ENCODE measurements around the gene SLC12A8. TPM values are rescaled to one million over a fixed set of nuclear protein-coding genes. Genes with fewer than 3 reads are reported as not detected.

The SLC12A8 gene
- total RNA-seq, 2 experiments from 2014 or later, result 0.36 to 0.38 TPM

DNA sequence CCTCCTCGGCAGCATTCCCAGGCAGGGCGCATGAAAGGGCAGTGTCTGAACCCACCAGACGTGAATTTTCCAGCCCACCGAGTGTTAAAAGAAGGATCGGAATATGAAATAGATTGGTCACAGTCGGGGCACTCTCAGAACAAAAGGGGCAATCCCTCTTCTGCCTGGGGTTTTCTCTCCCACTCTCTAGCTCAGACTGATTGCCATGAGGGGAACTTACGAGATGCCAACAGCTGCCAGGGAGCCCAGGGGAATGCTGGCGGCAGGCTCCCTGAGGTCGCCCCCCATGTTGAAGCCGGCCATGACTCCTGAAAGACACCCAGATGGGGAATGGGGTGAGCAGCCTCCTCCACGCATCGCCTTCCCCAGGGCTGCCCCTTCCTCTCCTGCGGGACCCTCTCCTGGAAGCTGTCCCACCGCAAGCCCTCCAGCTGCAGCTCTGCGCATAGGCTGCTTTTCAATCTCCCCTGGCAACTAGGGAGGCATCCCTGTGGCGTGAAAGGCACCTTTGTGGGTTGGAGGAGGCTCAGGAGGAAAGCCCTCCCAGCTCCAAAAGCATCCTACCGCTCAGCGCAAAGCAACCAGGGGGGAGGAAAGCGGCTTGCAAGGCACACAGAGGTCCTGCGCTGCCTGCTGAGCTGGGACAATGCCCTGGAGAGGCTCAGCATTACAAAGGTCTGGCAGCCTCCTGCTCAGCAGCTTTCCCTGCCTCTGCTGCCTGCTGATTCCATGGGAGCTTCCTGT is 92.0 kb downstream of the SLC12A8 start:
- Histone ChIP-seq H3K4me1 (ENCODE audit: insufficient read depth, low read length) (peaks cover 30% of the 10 kb centered on the region), H3K27ac (ENCODE audit: low read depth in 1 of 2, low read length in 2 of 2) (no peak overlapping the region), H3K36me3 (ENCODE audit: insufficient read depth, low read length) (no peaks in the 10 kb centered on the region), H3K9me3 (ENCODE audit: control insufficient read depth in 1 of 2, insufficient read depth in 1 of 2, low read length in 2 of 2) (no peaks in the 10 kb centered on the region), H3K27me3 (ENCODE audit: control insufficient read depth in 1 of 2, insufficient read depth in 2 of 2, low read length in 2 of 2) (no peaks in the 10 kb centered on the region), H3K4me3 (ENCODE audit: low read length) (no peak overlapping the region)
- H3K27ac Mint-ChIP-seq, result peak overlapping the region; percentile 25
- ATAC-seq (ENCODE audit: poor library complexity) (no peak), DNase-seq (no peak)
- H3K4me3 Mint-ChIP-seq, result no peak overlapping the region
- POLR2A ChIA-PET, result interaction anchor here (1.4 kb wide), 1 partner anchor 69 kb away, joined by 3 read pairs; no protein-coding TSS in a partner anchor
- H3K27me3 Mint-ChIP-seq, result no peaks in the 10 kb centered on the region
- CTCF ChIA-PET, result interaction anchor here (0.5 kb wide), 1 partner anchor 309 kb away, joined by 3 read pairs; no protein-coding TSS in a partner anchor
- H3K36me3 Mint-ChIP-seq (ENCODE audit: low read depth), result no peaks in the 10 kb centered on the region
- peaks cover 30% of the 10 kb centered on the region for H3K4me1 Mint-ChIP-seq (ENCODE audit: low read depth)
- TF ChIP-seq, protein P1, sequence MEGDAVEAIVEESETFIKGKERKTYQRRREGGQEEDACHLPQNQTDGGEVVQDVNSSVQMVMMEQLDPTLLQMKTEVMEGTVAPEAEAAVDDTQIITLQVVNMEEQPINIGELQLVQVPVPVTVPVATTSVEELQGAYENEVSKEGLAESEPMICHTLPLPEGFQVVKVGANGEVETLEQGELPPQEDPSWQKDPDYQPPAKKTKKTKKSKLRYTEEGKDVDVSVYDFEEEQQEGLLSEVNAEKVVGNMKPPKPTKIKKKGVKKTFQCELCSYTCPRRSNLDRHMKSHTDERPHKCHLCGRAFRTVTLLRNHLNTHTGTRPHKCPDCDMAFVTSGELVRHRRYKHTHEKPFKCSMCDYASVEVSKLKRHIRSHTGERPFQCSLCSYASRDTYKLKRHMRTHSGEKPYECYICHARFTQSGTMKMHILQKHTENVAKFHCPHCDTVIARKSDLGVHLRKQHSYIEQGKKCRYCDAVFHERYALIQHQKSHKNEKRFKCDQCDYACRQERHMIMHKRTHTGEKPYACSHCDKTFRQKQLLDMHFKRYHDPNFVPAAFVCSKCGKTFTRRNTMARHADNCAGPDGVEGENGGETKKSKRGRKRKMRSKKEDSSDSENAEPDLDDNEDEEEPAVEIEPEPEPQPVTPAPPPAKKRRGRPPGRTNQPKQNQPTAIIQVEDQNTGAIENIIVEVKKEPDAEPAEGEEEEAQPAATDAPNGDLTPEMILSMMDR (IDR thresholded peaks at IDR 0.05), result no peak
- intact Hi-C loops (cut with DNase I, micrococcal nuclease), result loop anchor here in 1 of 2 experiments (5.0 kb wide), 1 partner anchor 68 kb away; no protein-coding TSS in a partner anchor
- no peaks in the 10 kb centered on the region for H3K9me3 Mint-ChIP-seq

DNA sequence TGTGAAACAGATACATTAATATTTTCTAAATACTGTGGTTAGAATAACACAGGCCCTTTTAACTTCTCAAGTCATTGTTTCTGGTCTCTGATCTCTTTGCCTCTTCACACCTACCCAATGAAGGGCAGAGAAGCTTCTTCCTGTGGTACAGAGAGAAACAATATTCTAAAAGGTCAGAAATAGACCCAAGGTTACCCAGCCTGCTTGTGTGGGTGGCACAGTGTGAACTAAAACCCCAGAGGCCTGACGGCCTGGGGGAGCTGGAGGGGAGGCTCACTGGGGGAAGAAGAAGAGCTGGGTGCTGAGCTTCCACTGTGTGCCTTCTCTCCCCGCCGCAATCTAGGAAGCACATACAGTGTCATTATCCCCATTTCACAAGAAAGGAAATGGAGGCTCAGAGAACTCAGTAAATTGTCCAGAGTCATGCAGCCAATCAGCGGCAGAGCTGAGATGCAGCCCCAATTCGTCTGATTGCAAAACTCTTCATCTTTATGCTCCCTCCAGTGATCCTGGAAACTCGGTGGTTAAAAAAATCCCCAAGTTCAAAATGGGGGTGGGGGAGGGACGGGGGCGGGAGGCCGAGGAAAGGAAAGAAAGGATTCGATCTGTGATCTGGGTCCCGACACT is 92.7 kb downstream of the SLC12A8 start:
- TF ChIP-seq, protein P1 (IDR thresholded peaks at IDR 0.05), result no peak
- Histone ChIP-seq H3K4me3 (ENCODE audit: low read length) (no peak overlapping the region), H3K27ac (ENCODE audit: low read depth in 1 of 2, low read length in 2 of 2) (peak overlapping the region in 1 of 2 donors; percentile 25), H3K4me1 (ENCODE audit: insufficient read depth, low read length) (peaks cover 30% of the 10 kb centered on the region), H3K27me3 (ENCODE audit: control insufficient read depth in 1 of 2, insufficient read depth in 2 of 2, low read length in 2 of 2) (no peaks in the 10 kb centered on the region), H3K36me3 (ENCODE audit: insufficient read depth, low read length) (no peaks in the 10 kb centered on the region), H3K9me3 (ENCODE audit: control insufficient read depth in 1 of 2, insufficient read depth in 1 of 2, low read length in 2 of 2) (no peaks in the 10 kb centered on the region)
- DNase-seq, result peak in 1 of 14 experiments; percentile 54
- H3K4me3 Mint-ChIP-seq, result no peak overlapping the region
- CTCF ChIA-PET, result interaction anchor here (0.5 kb wide), 1 partner anchor 309 kb away, joined by 3 read pairs; no protein-coding TSS in a partner anchor
- intact Hi-C loops (cut with DNase I, micrococcal nuclease), result loop anchor here in 1 of 2 experiments (5.0 kb wide), 1 partner anchor 68 kb away; no protein-coding TSS in a partner anchor
- ATAC-seq (ENCODE audit: poor library complexity), result no peak
- H3K27me3 Mint-ChIP-seq, result no peaks in the 10 kb centered on the region
- no peaks in the 10 kb centered on the region for H3K9me3 Mint-ChIP-seq
- peaks cover 29% of the 10 kb centered on the region for H3K4me1 Mint-ChIP-seq (ENCODE audit: low read depth)
- POLR2A ChIA-PET, result interaction anchor here (1.4 kb wide), 1 partner anchor 68 kb away, joined by 3 read pairs; no protein-coding TSS in a partner anchor
- no peaks in the 10 kb centered on the region for H3K36me3 Mint-ChIP-seq (ENCODE audit: low read depth)
- peak overlapping the region; percentile 53 for H3K27ac Mint-ChIP-seq

DNA sequence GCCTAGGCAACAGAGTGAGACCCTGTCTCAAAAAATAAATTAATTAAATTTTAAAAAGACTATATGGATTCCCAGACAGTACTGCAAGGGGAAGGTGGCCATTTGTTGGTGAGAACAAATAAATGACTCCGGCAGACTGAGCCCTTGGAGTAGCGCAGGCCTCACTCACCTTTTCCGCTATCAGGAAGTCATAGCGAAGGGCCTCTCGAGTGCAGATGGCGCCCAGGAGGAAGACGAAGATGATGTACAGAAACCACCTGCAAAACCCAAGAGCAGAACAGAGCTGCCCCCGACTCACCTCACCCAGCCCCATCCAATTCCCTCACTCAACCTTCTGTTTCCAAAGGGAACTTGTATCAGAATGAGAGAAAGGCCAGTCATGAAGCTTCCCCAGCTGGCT is 93.9 kb downstream of the SLC12A8 start:
- TF ChIP-seq, protein P1 (IDR thresholded peaks at IDR 0.05), result no peak
- Mint-ChIP-seq H3K36me3 (ENCODE audit: low read depth) (no peaks in the 10 kb centered on the region), H3K9me3 (no peaks in the 10 kb centered on the region), H3K4me3 (no peak overlapping the region), H3K4me1 (ENCODE audit: low read depth) (peaks cover 29% of the 10 kb centered on the region), H3K27ac (no peak overlapping the region), H3K27me3 (peaks cover 4% of the 10 kb centered on the region)
- ChIA-PET POLR2A (no interaction called here), CTCF (no interaction called here)
- intact Hi-C loops (cut with DNase I, micrococcal nuclease), result no loop called here
- H3K4me1 ChIP-seq (ENCODE audit: insufficient read depth, low read length), result peaks cover 30% of the 10 kb centered on the region
- H3K9me3 ChIP-seq (ENCODE audit: control insufficient read depth in 1 of 2, insufficient read depth in 1 of 2, low read length in 2 of 2), result no peaks in the 10 kb centered on the region
- DNase-seq, result no peak
- H3K36me3 ChIP-seq (ENCODE audit: insufficient read depth, low read length), result no peaks in the 10 kb centered on the region
- H3K4me3 ChIP-seq (ENCODE audit: low read length), result no peak overlapping the region
- no peak for ATAC-seq (ENCODE audit: poor library complexity)
- no peak overlapping the region for H3K27ac ChIP-seq (ENCODE audit: low read depth in 1 of 2, low read length in 2 of 2)
- no peaks in the 10 kb centered on the region for H3K27me3 ChIP-seq (ENCODE audit: control insufficient read depth in 1 of 2, insufficient read depth in 2 of 2, low read length in 2 of 2)

Data from CD4-positive, alpha-beta T cell (primary cell).